ENCODE results near the gene CEP85.

Gene CEP85

DNA sequence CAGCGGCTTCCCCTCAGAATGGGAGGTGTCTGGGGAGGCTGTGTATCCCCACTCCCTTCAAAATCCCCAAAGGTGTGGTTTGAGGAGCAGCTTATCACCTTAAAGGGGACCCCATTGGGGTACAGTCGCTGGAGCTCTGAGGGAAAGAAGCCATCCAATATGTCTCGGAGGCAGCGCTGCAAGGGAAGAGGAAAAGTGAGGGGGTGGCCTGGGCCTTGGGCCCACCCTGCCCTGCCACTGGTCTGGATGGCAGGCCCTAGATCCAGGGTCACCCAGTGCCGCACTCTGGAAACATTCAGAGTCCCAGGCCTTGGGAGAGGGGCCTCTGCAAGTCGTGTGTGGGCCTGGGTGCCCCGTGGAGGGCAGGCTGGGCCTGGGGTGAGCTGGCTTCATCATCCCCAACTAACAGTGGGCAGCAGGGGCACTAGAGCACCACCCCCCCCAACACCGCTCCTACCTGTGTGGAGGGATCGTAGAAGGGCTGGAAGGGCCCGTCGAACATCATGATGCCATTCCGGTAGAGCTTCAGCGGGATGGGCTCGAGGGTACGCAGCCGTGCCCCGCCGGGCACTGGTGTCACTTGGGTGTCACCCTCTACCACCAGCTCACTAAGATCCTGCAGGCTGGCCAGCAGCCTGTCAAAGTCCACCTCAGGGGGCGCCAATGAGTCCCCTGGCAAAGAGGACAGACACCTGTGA, 51.5 kb downstream of the CEP85 start:
- Histone ChIP-seq H3K4me1 (ENCODE audit: control insufficient read depth in 1 of 2, insufficient read depth in 1 of 2, low read depth in 1 of 2, low read length in 1 of 2) (peaks cover 76 to 87% of the 10 kb centered on the region in 2 experiments), H3K27ac (peak overlapping the region; percentile 100), H3K4me3 (ENCODE audit: low read depth in 1 of 2, low read length in 1 of 2) (peak overlapping the region in 1 of 2 experiments; percentile 5), H3K9me3 (no peaks in the 10 kb centered on the region), H3K27me3 (no peaks in the 10 kb centered on the region), H3K36me3 (peaks cover 42% of the 10 kb centered on the region)
- TF ChIP-seq, protein P1, sequence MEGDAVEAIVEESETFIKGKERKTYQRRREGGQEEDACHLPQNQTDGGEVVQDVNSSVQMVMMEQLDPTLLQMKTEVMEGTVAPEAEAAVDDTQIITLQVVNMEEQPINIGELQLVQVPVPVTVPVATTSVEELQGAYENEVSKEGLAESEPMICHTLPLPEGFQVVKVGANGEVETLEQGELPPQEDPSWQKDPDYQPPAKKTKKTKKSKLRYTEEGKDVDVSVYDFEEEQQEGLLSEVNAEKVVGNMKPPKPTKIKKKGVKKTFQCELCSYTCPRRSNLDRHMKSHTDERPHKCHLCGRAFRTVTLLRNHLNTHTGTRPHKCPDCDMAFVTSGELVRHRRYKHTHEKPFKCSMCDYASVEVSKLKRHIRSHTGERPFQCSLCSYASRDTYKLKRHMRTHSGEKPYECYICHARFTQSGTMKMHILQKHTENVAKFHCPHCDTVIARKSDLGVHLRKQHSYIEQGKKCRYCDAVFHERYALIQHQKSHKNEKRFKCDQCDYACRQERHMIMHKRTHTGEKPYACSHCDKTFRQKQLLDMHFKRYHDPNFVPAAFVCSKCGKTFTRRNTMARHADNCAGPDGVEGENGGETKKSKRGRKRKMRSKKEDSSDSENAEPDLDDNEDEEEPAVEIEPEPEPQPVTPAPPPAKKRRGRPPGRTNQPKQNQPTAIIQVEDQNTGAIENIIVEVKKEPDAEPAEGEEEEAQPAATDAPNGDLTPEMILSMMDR (IDR thresholded peaks at IDR 0.05) = no peak

DNA sequence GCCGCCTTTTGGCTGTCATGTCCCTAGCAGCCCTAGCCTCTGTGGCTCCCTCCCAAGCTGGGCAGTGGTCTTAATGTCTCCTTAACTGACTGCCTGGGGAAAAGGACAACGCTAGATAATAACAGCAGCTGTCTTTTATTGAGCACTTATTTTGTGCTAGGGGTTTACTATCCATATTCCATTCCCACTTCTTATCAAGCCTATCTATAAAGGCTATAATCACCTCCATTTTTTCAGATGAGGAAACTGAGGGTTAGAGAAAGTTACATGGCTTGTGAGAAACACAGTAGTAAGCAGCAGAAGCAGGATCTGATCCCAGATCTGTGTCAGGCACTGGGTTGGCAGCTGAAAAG, 52.0 kb downstream of the CEP85 start:
- Histone ChIP-seq H3K4me3 (ENCODE audit: low read depth in 1 of 2, low read length in 1 of 2) (no peak overlapping the region), H3K9me3 (no peaks in the 10 kb centered on the region), H3K4me1 (ENCODE audit: control insufficient read depth in 1 of 2, insufficient read depth in 1 of 2, low read depth in 1 of 2, low read length in 1 of 2) (peaks cover 76 to 87% of the 10 kb centered on the region in 2 experiments), H3K27me3 (no peaks in the 10 kb centered on the region), H3K36me3 (peaks cover 36% of the 10 kb centered on the region), H3K27ac (peak overlapping the region; percentile 100)
- TF ChIP-seq, protein P1 (IDR thresholded peaks at IDR 0.05) = no peak

DNA sequence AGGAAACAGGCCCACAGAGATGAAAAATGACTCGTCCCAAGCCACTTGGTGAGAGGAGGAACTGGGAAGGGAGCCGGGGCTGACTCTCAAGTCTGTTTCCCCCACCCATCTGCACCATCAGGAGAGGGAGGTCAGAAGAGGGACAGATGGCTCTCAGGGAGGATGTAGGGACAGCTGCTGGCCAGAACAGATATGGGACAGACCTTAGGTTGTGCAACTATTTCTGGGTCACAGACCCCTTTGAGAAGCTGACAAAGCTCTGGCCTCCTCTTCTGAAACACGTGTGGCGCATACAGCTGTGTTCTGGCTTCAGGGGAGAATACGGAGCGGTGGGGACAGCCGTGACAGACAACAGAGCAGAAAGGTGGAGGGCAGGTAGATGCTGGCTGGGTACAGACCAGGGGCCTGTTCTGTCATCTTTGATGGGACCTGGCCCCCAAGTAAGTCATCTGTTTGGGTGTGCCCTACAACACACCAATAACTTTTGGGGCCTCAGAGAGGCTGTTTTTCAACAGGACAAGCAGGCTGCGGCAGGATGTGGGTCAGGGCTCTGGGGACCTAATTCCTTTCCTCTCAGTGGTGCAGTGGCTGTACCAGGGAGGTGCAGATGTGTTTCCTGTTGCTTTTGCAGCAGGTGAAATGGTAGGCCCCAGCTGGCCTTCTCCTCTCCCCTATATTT, 53.2 kb downstream of the CEP85 start:
- H3K27me3 ChIP-seq = no peaks in the 10 kb centered on the region
- peaks cover 25% of the 10 kb centered on the region for H3K36me3 ChIP-seq
- peaks cover 79 to 87% of the 10 kb centered on the region in 2 experiments for H3K4me1 ChIP-seq (ENCODE audit: control insufficient read depth in 1 of 2, insufficient read depth in 1 of 2, low read depth in 1 of 2, low read length in 1 of 2)
- H3K27ac ChIP-seq = peak overlapping the region; percentile 100
- no peaks in the 10 kb centered on the region for H3K9me3 ChIP-seq
- H3K4me3 ChIP-seq (ENCODE audit: low read depth in 1 of 2, low read length in 1 of 2) = no peak overlapping the region
- TF ChIP-seq, protein P1 (IDR thresholded peaks at IDR 0.05) = no peak

DNA sequence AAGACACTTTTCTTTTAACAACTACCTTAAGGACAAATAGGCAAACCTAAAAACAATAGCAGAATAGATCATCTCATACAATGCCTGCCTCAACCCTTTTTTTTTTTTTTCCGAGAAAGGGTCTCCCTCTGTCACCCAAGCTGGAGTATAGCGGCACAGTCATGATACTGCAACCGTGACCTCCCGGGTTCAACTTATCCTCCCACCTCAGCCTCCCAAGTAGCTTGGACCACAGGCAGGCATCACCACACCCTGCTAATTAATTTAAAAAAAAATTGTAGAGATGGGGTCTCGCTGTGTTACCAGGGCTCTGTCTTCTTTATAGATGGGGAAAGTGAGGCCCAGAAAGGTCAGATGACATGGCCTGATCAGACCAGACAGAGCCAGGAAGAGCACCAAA, 53.8 kb downstream of the CEP85 start:
- peaks cover 85 to 87% of the 10 kb centered on the region in 2 experiments for H3K4me1 ChIP-seq (ENCODE audit: control insufficient read depth in 1 of 2, insufficient read depth in 1 of 2, low read depth in 1 of 2, low read length in 1 of 2)
- no peaks in the 10 kb centered on the region for H3K27me3 ChIP-seq
- H3K27ac ChIP-seq = peak overlapping the region; percentile 100
- peaks cover 19% of the 10 kb centered on the region for H3K36me3 ChIP-seq
- TF ChIP-seq, protein P1 (IDR thresholded peaks at IDR 0.05) = no peak
- H3K4me3 ChIP-seq (ENCODE audit: low read depth in 1 of 2, low read length in 1 of 2) = peak overlapping the region in 1 of 2 experiments; percentile 56
- H3K9me3 ChIP-seq = no peaks in the 10 kb centered on the region

DNA sequence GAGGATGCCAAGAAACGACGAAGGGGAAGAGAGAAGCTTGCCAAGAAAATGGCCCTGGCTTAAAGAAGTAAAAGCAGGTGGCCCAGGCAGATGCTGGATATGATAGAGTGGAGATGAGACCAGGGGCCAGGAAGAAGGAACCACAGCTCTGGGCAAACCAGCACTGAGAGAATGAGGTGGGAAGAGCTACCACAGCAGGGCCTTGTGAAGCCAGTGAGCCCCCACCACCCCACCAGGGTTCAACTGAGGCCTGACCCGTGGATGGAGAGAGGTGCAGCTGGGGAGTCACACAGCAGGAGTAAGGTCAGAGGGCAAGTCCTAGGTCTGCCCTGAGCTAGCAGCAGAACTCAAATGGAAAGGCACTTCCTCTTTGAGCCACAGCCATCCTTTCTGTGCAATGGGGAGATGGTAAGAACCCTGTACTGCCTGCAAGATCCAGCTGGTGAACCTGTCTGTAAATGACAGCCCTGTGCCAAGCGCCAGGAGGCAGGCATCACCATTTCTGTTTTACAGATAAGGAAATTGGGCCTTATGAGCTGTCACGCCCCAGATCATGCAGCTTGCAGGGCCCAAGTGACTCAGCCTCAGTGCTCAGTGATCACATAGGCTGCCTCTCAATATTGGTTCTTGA, 54.4 kb downstream of the CEP85 start:
- TF ChIP-seq, protein P1 (IDR thresholded peaks at IDR 0.05) = no peak
- Histone ChIP-seq H3K36me3 (peaks cover 13% of the 10 kb centered on the region), H3K27ac (peak overlapping the region; percentile 100), H3K4me3 (ENCODE audit: low read depth in 1 of 2, low read length in 1 of 2) (peak overlapping the region in 1 of 2 experiments; percentile 56), H3K27me3 (no peaks in the 10 kb centered on the region), H3K9me3 (no peaks in the 10 kb centered on the region), H3K4me1 (ENCODE audit: control insufficient read depth in 1 of 2, insufficient read depth in 1 of 2, low read depth in 1 of 2, low read length in 1 of 2) (peaks cover 90 to 91% of the 10 kb centered on the region in 2 experiments)
